ENCODE results near the gene EVL. TPM values are rescaled to one million over a fixed set of nuclear protein-coding genes. Genes with fewer than 3 reads are reported as not detected.

Gene EVL
- total RNA-seq, 1 donor from 2014 or later = 285 TPM

DNA sequence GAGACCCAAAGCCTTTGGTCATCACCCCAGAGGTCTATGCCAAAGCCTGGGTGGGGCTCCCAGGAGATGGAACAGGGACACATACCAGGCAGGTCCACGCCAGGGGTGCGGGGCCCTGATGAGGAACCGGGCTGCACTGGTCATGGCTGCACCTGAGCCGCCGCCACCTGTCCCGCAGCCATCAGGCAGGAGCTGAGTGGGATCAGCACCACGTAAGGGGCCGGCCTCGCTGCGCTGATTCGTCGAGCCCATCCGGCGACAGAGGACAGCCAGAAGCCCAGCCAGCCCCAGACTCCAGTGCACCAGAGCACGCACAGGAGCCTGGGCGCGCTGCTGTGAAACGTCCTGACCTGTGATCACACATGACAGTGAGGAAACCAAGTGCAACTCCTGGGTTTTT, 78.3 kb downstream of the EVL start:
- Mint-ChIP-seq H3K4me3 (no peak overlapping the region), H3K4me1 (peaks cover 5% of the 10 kb centered on the region), H3K9me3 (no peaks in the 10 kb centered on the region), H3K36me3 (ENCODE audit: low read depth) (peaks cover 25% of the 10 kb centered on the region), H3K27ac (no peak overlapping the region), H3K27me3 (no peaks in the 10 kb centered on the region)
- intact Hi-C loops (cut with micrococcal nuclease) = no loop called here
- no peak for DNase-seq

DNA sequence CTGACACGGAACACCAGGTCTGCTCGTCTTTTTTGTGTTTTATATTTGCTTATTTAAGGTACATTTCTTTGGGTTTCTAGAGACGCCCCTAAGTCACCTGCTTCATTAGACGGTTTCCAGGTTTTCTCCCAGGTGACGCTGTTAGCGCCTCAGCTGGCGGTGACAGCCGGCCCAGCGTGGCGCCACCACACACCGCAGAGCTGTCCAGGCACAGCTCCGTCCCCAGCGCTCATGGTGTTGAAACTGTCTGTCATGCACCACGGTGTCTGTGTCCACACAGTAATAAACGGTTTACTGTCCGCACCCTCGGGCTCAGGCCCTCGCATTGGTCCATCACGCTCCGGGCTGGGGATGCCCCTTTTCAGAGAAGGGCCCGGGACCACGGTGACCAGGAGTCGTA, 78.7 kb downstream of the EVL start:
- H3K4me3 Mint-ChIP-seq = no peak overlapping the region
- H3K9me3 Mint-ChIP-seq = no peaks in the 10 kb centered on the region
- no peak for DNase-seq
- H3K36me3 Mint-ChIP-seq (ENCODE audit: low read depth) = peaks cover 21% of the 10 kb centered on the region
- peaks cover 5% of the 10 kb centered on the region for H3K4me1 Mint-ChIP-seq
- H3K27me3 Mint-ChIP-seq = no peaks in the 10 kb centered on the region
- intact Hi-C loops (cut with micrococcal nuclease) = no loop called here
- H3K27ac Mint-ChIP-seq = no peak overlapping the region

- peak overlapping the region; percentile 29 for H3K27ac Mint-ChIP-seq
Measured at GRCh38 chr14:100144645-100144995, 79.4 kb downstream of the EVL start.

GRCh38 chr14:100144996-100145646, 79.9 kb downstream of the EVL start:
- intact Hi-C loops (cut with micrococcal nuclease) = no loop called here
- Mint-ChIP-seq H3K27ac (peak overlapping the region; percentile 29), H3K27me3 (no peaks in the 10 kb centered on the region), H3K4me1 (peaks cover 3% of the 10 kb centered on the region), H3K4me3 (no peak overlapping the region), H3K9me3 (no peaks in the 10 kb centered on the region), H3K36me3 (ENCODE audit: low read depth) (peaks cover 15% of the 10 kb centered on the region)
- no peak for DNase-seq

More at GRCh38 chr14:100144645-100144995, 79.4 kb downstream of the EVL start:
- H3K4me1 Mint-ChIP-seq = peaks cover 3% of the 10 kb centered on the region
- H3K27me3 Mint-ChIP-seq = no peaks in the 10 kb centered on the region
- DNase-seq = no peak
- peaks cover 17% of the 10 kb centered on the region for H3K36me3 Mint-ChIP-seq (ENCODE audit: low read depth)
- no peaks in the 10 kb centered on the region for H3K9me3 Mint-ChIP-seq
- H3K4me3 Mint-ChIP-seq = no peak overlapping the region
- intact Hi-C loops (cut with micrococcal nuclease) = no loop called here

- no peak for DNase-seq
- Mint-ChIP-seq H3K9me3 (no peaks in the 10 kb centered on the region), H3K4me3 (no peak overlapping the region), H3K4me1 (peaks cover 3% of the 10 kb centered on the region), H3K27me3 (no peaks in the 10 kb centered on the region), H3K27ac (no peak overlapping the region), H3K36me3 (ENCODE audit: low read depth) (peaks cover 12% of the 10 kb centered on the region)
- intact Hi-C loops (cut with micrococcal nuclease) = no loop called here
Measured at GRCh38 chr14:100145682-100146464, 80.7 kb downstream of the EVL start.

- Mint-ChIP-seq H3K4me3 (no peak overlapping the region), H3K27ac (peak overlapping the region; percentile 41), H3K4me1 (peaks cover 3% of the 10 kb centered on the region), H3K27me3 (no peaks in the 10 kb centered on the region), H3K36me3 (ENCODE audit: low read depth) (peaks cover 10% of the 10 kb centered on the region), H3K9me3 (no peaks in the 10 kb centered on the region)
- DNase-seq = peak; percentile 67
- intact Hi-C loops (cut with micrococcal nuclease) = no loop called here
Measured at GRCh38 chr14:100146531-100147091, 81.4 kb downstream of the EVL start.

DNA sequence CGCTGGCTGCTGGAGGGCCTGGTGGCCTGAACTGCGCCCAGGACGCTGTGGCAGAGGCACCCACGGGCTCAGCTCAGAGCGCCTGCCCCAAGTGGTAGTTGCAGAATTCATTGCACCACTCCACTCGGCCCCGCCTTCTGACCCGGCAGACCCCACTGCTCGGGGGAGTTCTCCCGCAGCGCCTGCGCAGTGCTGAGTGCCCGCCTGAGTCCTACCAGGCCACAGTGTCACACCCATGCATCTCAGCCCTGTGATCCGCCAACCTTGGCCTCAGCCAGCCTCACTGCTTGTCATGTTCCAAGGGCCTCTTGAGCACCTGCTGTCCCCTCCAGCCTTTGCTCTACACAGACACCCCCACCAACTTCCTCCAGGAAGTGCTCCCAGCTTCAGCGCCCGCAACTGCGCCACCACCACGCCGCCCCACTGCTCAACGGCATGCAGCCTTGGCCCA, 82.0 kb downstream of the EVL start:
- H3K36me3 Mint-ChIP-seq (ENCODE audit: low read depth) = peaks cover 8% of the 10 kb centered on the region
- DNase-seq = peak; percentile 84
- H3K9me3 Mint-ChIP-seq = no peaks in the 10 kb centered on the region
- peak overlapping the region; percentile 58 for H3K27ac Mint-ChIP-seq
- H3K27me3 Mint-ChIP-seq = no peaks in the 10 kb centered on the region
- H3K4me3 Mint-ChIP-seq = no peak overlapping the region
- intact Hi-C loops (cut with micrococcal nuclease) = no loop called here
- H3K4me1 Mint-ChIP-seq = peaks cover 3% of the 10 kb centered on the region

DNA sequence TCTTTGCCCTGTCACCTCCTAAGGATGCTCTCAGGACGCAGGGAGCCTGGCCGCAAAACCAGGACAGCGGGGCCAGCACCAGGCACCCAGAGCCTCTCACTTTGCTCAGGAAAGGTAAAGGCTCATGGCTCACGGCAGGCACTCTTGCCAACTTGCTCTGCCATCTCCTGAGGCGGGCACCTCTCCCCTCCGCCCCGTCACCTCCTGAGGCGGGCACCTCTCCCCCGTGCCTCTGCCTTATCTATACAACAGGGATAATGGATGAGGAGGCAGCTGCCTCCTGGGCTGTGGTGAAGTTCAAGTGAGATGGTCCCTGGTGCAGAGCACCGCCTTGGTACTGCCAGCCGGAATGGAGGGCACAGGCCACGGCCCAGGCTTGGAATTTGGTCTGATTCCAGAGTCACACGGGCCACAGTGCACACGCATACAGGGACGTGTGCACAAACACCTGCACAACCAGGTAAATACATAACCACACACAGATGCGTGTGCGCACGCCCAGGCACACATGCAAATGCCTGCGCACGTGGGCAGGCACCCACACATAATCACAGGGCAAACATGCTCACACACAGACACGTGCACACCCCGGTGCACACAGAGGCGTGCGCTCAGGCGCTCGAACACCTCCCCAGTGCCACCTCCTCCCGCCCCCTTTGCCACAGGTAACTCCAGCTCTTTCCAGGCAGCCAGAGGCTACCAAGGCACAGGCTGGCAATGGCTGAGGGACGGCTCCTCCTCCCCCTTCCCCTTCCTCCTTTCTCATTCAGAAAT, 82.7 kb downstream of the EVL start:
- no peaks in the 10 kb centered on the region for H3K9me3 Mint-ChIP-seq
- no peak overlapping the region for H3K4me3 Mint-ChIP-seq
- intact Hi-C loops (cut with micrococcal nuclease) = no loop called here
- H3K27ac Mint-ChIP-seq = peak overlapping the region; percentile 58
- peak; percentile 68 for DNase-seq
- H3K27me3 Mint-ChIP-seq = no peaks in the 10 kb centered on the region
- H3K4me1 Mint-ChIP-seq = peaks cover 3% of the 10 kb centered on the region
- peaks cover 6% of the 10 kb centered on the region for H3K36me3 Mint-ChIP-seq (ENCODE audit: low read depth)

DNA sequence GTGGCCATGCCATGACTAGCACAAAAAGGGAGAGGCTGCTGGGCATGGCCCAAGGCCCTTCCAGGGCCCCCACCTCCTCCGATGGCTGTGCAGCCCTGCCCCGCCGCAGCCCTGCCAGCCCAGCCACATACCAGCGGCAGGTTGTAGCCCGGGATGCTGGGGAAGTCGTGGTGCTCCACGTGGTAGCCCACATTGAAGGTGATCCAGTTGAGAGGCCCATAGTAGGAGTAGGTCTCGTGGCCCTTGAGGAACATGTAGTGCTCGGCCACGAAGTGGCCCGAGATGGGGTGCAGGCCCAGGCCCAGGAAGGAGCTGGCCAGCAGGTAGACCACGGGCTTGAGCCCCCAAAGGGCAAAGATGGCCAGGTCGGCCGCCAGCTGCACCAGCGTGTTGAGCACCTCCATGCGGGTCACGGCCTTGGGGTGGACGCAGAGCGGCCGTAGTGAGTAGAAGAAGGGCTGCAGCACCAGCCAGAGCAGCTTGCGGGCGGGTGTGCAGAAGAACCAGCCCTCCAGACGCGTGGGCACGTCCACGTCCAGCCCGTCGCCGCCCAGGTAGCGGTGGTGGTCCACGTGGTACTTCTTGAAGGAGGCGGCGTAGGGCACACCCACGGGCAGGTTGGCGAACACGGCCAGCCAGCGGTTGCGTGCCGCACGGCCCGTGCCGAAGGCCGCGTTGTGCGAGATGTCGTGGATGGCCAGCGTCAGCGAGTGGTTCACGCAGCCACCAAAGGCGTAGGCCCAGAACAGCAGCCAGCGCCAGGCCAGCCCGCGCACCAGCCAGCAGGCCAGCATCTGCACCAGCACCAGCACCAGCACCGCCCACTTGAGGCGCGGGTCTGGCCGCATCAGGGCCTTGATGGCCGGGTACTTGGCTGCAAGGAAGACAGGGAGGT, 83.9 kb downstream of the EVL start:
- intact Hi-C loops (cut with micrococcal nuclease) = no loop called here
- H3K27me3 Mint-ChIP-seq = no peaks in the 10 kb centered on the region
- peak; percentile 71 for DNase-seq
- peaks cover 4% of the 10 kb centered on the region for H3K36me3 Mint-ChIP-seq (ENCODE audit: low read depth)
- H3K27ac Mint-ChIP-seq = no peak overlapping the region
- no peaks in the 10 kb centered on the region for H3K9me3 Mint-ChIP-seq
- peaks cover 3% of the 10 kb centered on the region for H3K4me1 Mint-ChIP-seq
- no peak overlapping the region for H3K4me3 Mint-ChIP-seq

- H3K36me3 Mint-ChIP-seq (ENCODE audit: low read depth) = peaks cover 4% of the 10 kb centered on the region
- no peaks in the 10 kb centered on the region for H3K27me3 Mint-ChIP-seq
- DNase-seq = no peak
- H3K9me3 Mint-ChIP-seq = peaks cover 3% of the 10 kb centered on the region
- no peak overlapping the region for H3K27ac Mint-ChIP-seq
- intact Hi-C loops (cut with micrococcal nuclease) = no loop called here
- no peak overlapping the region for H3K4me3 Mint-ChIP-seq
- H3K4me1 Mint-ChIP-seq = peaks cover 3% of the 10 kb centered on the region
Measured at GRCh38 chr14:100149851-100150611, 84.8 kb downstream of the EVL start.

- H3K36me3 Mint-ChIP-seq (ENCODE audit: low read depth) = peaks cover 1% of the 10 kb centered on the region
Measured at GRCh38 chr14:100150932-100151587, 85.8 kb downstream of the EVL start.

DNA sequence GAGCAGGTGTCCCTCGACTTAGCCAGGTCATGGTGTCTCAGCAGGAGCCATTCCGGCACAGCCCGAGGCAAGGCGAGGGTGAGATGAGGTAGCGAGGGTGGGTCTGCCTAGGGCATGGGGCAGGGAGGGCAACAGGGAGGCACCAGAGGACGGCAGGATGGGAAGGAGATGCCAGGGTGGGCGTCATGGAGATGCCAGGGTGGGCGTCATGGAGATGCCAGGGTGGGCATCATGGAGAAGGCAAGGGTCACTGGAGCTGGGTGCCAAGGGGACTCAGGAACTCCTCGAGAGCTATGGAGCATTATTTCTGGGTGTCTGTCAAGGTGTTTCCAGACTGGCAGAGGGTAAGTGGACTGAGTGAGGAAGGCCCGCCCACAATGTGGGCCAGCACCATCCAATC, 86.9 kb downstream of the EVL start:
- intact Hi-C loops (cut with micrococcal nuclease) = no loop called here
- peaks cover 4% of the 10 kb centered on the region for H3K9me3 Mint-ChIP-seq
- H3K27ac Mint-ChIP-seq = no peak overlapping the region
- peaks cover 4% of the 10 kb centered on the region for H3K27me3 Mint-ChIP-seq
- H3K4me3 Mint-ChIP-seq = no peak overlapping the region
- H3K36me3 Mint-ChIP-seq (ENCODE audit: low read depth) = peaks cover 1% of the 10 kb centered on the region
- H3K4me1 Mint-ChIP-seq = peaks cover 3% of the 10 kb centered on the region
- no peak for DNase-seq

More at GRCh38 chr14:100150932-100151587, 85.8 kb downstream of the EVL start:
- Mint-ChIP-seq H3K27me3 (no peaks in the 10 kb centered on the region), H3K27ac (peak overlapping the region; percentile 41), H3K4me1 (peaks cover 3% of the 10 kb centered on the region), H3K9me3 (peaks cover 4% of the 10 kb centered on the region), H3K4me3 (no peak overlapping the region)
- no peak for DNase-seq
- intact Hi-C loops (cut with micrococcal nuclease) = no loop called here

Data from activated CD4-positive, alpha-beta T cell treated with anti-CD3 and anti-CD28 coated beads, Interleukin-2, amount 10 ng/mL, durations not matched to agents 24 days and 14 days (primary cell).